Lung (tissue), 12 donors: Measurements from ENCODE around the gene TMEM92. TPM values are rescaled to one million over a fixed set of nuclear protein-coding genes. Genes with fewer than 3 reads are reported as not detected.

ENCODE experiments used
- ATAC-seq: fragments of 200-7000 bp; cut with Tn5 transposase; one replicate; pipeline ENCODE4 v1.9.1; 2020; ENCODE audit warnings: moderate number of reproducible peaks; ENCODE audit not compliant: insufficient read depth, low FRiP score
- DNase-seq, 3 donors: peaks; one replicate each; pipeline ENCODE4 v3.0.0-alpha.2; 2013 to 2017
- H3K27ac ChIP-seq, 2 donors: one replicate each; pipeline ENCODE4 v1.5.1; 2013; ENCODE audit warnings: mild to moderate bottlenecking in 2 of 2, moderate library complexity in 2 of 2, control low read depth in 1 of 2, inconsistent platforms in 1 of 2, low read depth in 1 of 2, low read length in 1 of 2
- H3K27me3 ChIP-seq, 3 donors: one replicate each; pipeline ENCODE4 v1.5.1; 2013; ENCODE audit warnings: low read length in 2 of 3; ENCODE audit not compliant: control insufficient read depth in 3 of 3, insufficient read depth in 3 of 3
- H3K36me3 ChIP-seq, 4 donors: one replicate each; pipeline ENCODE4 v1.5.1; 2013; ENCODE audit warnings: low read length in 4 of 4, mild to moderate bottlenecking in 1 of 4, moderate library complexity in 1 of 4; ENCODE audit not compliant: control insufficient read depth in 4 of 4, insufficient read depth in 4 of 4
- H3K4me1 ChIP-seq, 5 donors: one replicate each; pipeline ENCODE4 v1.5.1; 2013; ENCODE audit warnings: low read length in 5 of 5, mild to moderate bottlenecking in 2 of 5, moderate library complexity in 1 of 5; ENCODE audit not compliant: control insufficient read depth in 5 of 5, insufficient read depth in 5 of 5
- H3K4me3 ChIP-seq: one replicate; pipeline ENCODE4 v1.5.1; 2013; ENCODE audit warnings: mild to moderate bottlenecking, control low read depth, moderate library complexity
- H3K9ac ChIP-seq, 2 donors: one replicate each; pipeline ENCODE4 v1.5.1; 2013; ENCODE audit warnings: low read length in 2 of 2, control low read depth in 1 of 2; ENCODE audit not compliant: insufficient read depth in 1 of 2
- H3K9me3 ChIP-seq, 4 donors: one replicate each; pipeline ENCODE4 v1.5.1; 2013; ENCODE audit warnings: low read length in 3 of 4, mild to moderate bottlenecking in 1 of 4, moderate library complexity in 1 of 4; ENCODE audit not compliant: control insufficient read depth in 4 of 4, insufficient read depth in 3 of 4
- WGBS, 2 donors: extraction: QIAGEN DNeasy Blood & Tissue Kit; methylation state at CpG; one replicate each; pipeline ENCODE4 v1.1.7; 2013; 5-methylcytosine and 5-hydroxymethylcytosine counted together
- polyA plus RNA-seq, 2 donors: library from polyadenylated mRNA; stranded (reverse); fragments of 200-250 nt; gene quantifications; one replicate each; pipeline ENCODE4 v1.2.1, GENCODE V29; 2013
- total RNA-seq, 2 donors: library from RNA; depleted of rRNA in 1 of 2; stranded (reverse); fragments of >200 nt in 1 of 2; gene quantifications; one replicate each; pipeline ENCODE4 v1.2.1, GENCODE V29; 2014 to 2021
- TF ChIP-seq, protein P1 (sequence below): IDR thresholded peaks from 2 replicates; pipeline ENCODE4 v1.5.1; 2012; ENCODE audit warnings: mild to moderate bottlenecking; ENCODE audit errors: control extremely low read depth, extremely low read depth
- donor health status: control.
- donor health status: control.
- donor health status: Bipolar disorder and iron deficiency.
- donor health status: healthy.
- donor health status: DM: yes; HTN: yes; CAD: no.

The TMEM92 gene
- total and polyA plus RNA-seq, 4 donors, result 0.63 to 8.0 (median 5.9) TPM

DNA sequence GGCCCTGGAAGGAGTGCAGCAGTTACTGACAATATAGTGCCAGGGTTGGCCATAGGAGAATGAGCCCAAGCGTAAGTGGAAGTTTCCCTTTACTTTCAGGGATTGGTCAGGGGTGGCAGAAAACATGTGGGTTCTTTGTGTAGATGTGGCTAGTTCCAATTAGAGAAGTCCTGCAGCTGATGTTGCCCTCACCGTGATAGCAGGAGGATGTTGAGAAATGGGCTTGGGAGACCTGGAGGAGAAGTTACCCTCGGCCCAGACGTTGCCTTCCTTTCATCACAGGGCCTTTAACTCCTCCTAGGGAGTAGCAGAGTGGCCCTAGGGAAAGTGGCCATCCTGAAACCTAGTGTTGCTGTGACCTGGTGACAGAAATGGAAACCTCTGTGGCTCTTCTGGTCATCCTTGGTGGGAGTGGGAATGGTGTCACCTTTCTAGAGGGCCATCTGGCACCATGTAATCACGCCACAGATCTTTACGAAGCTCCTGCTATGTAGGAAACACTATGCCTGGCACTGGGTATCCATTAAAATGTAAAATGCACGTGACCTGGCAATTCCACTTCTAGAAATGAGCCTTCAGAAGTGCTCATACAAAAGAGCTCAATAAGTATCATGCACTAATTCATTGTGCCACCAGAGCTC, 6.7 kb downstream of the TMEM92 start:
- DNase-seq (no peak), ATAC-seq (no peak)
- TF ChIP-seq, protein P1, sequence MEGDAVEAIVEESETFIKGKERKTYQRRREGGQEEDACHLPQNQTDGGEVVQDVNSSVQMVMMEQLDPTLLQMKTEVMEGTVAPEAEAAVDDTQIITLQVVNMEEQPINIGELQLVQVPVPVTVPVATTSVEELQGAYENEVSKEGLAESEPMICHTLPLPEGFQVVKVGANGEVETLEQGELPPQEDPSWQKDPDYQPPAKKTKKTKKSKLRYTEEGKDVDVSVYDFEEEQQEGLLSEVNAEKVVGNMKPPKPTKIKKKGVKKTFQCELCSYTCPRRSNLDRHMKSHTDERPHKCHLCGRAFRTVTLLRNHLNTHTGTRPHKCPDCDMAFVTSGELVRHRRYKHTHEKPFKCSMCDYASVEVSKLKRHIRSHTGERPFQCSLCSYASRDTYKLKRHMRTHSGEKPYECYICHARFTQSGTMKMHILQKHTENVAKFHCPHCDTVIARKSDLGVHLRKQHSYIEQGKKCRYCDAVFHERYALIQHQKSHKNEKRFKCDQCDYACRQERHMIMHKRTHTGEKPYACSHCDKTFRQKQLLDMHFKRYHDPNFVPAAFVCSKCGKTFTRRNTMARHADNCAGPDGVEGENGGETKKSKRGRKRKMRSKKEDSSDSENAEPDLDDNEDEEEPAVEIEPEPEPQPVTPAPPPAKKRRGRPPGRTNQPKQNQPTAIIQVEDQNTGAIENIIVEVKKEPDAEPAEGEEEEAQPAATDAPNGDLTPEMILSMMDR, result no peak
- Histone ChIP-seq H3K4me1 (peaks cover 0 to 9% (median 0%) of the 10 kb centered on the region in 5 donors), H3K9ac (no peak overlapping the region), H3K4me3 (no peak overlapping the region), H3K9me3 (peaks cover 0 to 2% (median 0%) of the 10 kb centered on the region in 4 donors), H3K27me3 (no peaks in the 10 kb centered on the region), H3K27ac (no peak overlapping the region), H3K36me3 (no peaks in the 10 kb centered on the region)
- 47 to 77% methylated on average over 7 of the region's 7 CpGs for WGBS, 2 donors

DNA sequence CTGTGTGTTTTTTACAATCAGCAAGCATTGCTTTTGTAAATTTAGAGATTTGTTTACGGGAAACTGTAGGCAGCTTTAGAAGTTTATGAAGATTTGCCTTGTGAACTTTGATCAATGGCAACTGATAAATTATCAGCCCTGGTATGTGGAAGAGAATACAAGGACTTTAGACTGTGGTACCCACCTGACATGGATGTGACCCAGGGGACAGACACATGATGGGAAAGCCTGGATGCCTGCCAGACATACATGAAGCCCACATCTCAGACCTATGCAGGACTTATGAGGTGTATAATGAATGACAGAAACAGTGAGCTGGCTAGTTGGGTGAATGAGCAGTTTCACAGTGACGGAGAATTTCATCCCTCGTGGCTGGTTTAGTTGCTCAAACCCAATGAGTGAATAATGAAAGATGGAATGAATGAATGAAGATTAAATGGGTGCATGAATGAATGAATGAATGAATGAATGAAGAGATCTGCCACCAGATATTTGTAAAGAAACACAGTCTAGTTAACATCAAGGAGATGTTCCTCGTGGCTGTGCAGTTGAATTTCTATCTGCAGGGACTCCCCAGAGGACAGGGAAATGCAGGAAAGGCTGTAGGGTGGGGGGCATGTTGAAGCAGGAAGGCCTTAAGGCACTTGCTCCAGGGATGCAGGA, 7.6 kb downstream of the TMEM92 start:
- WGBS, 2 donors, result 86 to 88% methylated on average over 4 of the region's 4 CpGs
- Histone ChIP-seq H3K9ac (no peak overlapping the region), H3K27me3 (no peaks in the 10 kb centered on the region), H3K4me3 (no peak overlapping the region), H3K4me1 (peaks cover 0 to 11% (median 0%) of the 10 kb centered on the region in 5 donors), H3K36me3 (no peaks in the 10 kb centered on the region), H3K27ac (no peak overlapping the region), H3K9me3 (peaks cover 0 to 2% (median 0%) of the 10 kb centered on the region in 4 donors)
- no peak for ATAC-seq
- TF ChIP-seq, protein P1, result no peak
- DNase-seq, result no peak

DNA sequence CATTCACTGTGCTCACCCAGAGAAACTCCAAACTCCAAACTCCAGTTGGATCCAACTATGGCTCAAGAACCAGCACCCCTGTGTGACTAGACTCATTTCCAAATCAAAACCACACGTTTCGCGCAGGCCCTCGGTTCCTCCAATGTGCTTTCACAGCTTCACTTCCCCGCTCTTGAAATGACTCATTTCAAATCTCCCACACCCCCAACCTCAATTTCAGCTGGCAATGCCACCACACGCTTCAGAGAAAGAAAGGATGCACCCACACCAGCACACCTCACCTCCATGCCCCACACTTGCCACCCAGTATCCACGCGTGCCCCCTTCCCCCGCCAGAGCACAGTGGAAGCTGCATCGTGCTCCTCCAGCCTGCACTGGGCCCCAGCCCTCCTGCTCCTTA, 9.0 kb downstream of the TMEM92 start:
- ATAC-seq, result no peak

More for the DNA sequence above, 9.0 kb downstream of the TMEM92 start:
- no peak overlapping the region for H3K9ac ChIP-seq
- WGBS, 2 donors, result 52 to 72% methylated on average over 10 of the region's 10 CpGs
- H3K36me3 ChIP-seq, result no peaks in the 10 kb centered on the region
- H3K4me3 ChIP-seq, result no peak overlapping the region
- peaks cover 0 to 2% (median 0%) of the 10 kb centered on the region in 4 donors for H3K9me3 ChIP-seq
- no peak for DNase-seq
- H3K4me1 ChIP-seq, result peaks cover 0 to 11% (median 0%) of the 10 kb centered on the region in 5 donors
- H3K27me3 ChIP-seq, result no peaks in the 10 kb centered on the region
- no peak overlapping the region for H3K27ac ChIP-seq
- TF ChIP-seq, protein P1, result no peak
